ENCODE data around the gene KIAA0040. TPM values are rescaled to one million over a fixed set of nuclear protein-coding genes. Genes with fewer than 3 reads are reported as not detected.

The KIAA0040 gene
- total RNA-seq, 1 experiment from 2014 or later, result 24.9 TPM

- ChIA-PET CTCF (interaction anchor here (1.5 kb wide), 1 partner anchor 13 kb away, joined by 3 read pairs; no protein-coding TSS in a partner anchor), POLR2A (no interaction called here)
- no peak overlapping the region for H3K27ac Mint-ChIP-seq (ENCODE audit: unreplicated experiment)
- peaks cover 2% of the 10 kb centered on the region for H3K36me3 ChIP-seq (ENCODE audit: control insufficient read depth, insufficient read depth, low read length)
- no peaks in the 10 kb centered on the region for H3K27me3 ChIP-seq (replicated peaks; ENCODE audit: control insufficient read depth, insufficient read depth, low read length)
- H3K9me3 Mint-ChIP-seq (ENCODE audit: unreplicated experiment), result no peaks in the 10 kb centered on the region
- no peak overlapping the region for H3K4me3 ChIP-seq (ENCODE audit: low read depth, low read length)
- intact Hi-C loops (cut with micrococcal nuclease; ENCODE audit: unreplicated experiment), result no loop called here
- no peak for DNase-seq
- peaks cover 4% of the 10 kb centered on the region for H3K4me1 Mint-ChIP-seq (ENCODE audit: low read depth, unreplicated experiment)
- peaks cover 11% of the 10 kb centered on the region for H3K36me3 Mint-ChIP-seq (ENCODE audit: insufficient read depth, unreplicated experiment)
- H3K9me3 ChIP-seq, result no peaks in the 10 kb centered on the region
- no peaks in the 10 kb centered on the region for H3K27me3 Mint-ChIP-seq (ENCODE audit: insufficient read depth, unreplicated experiment)
- no peak overlapping the region for H3K4me3 Mint-ChIP-seq (ENCODE audit: unreplicated experiment)
- no peak for TF ChIP-seq CTCF (IDR thresholded peaks at IDR 0.05; ENCODE audit: insufficient read depth in 1 of 2, low read depth in 1 of 2, low read length in 1 of 2, severe bottlenecking in 1 of 2, unreplicated experiment in 1 of 2)
- H3K4me1 ChIP-seq, result no peaks in the 10 kb centered on the region
- BruUV-seq (replicated peaks), result no TSS peak
Observed at GRCh38 chr1:175164751-175165150, 27.8 kb downstream of the KIAA0040 start.

GRCh38 chr1:175163702-175164101, 28.9 kb downstream of the KIAA0040 start:
- Mint-ChIP-seq H3K27me3 (ENCODE audit: insufficient read depth, unreplicated experiment) (no peaks in the 10 kb centered on the region), H3K4me1 (ENCODE audit: low read depth, unreplicated experiment) (peaks cover 4% of the 10 kb centered on the region), H3K9me3 (ENCODE audit: unreplicated experiment) (no peaks in the 10 kb centered on the region), H3K27ac (ENCODE audit: unreplicated experiment) (no peak overlapping the region), H3K4me3 (ENCODE audit: unreplicated experiment) (no peak overlapping the region), H3K36me3 (ENCODE audit: insufficient read depth, unreplicated experiment) (peaks cover 9% of the 10 kb centered on the region)
- no peaks in the 10 kb centered on the region for H3K27me3 ChIP-seq (replicated peaks; ENCODE audit: control insufficient read depth, insufficient read depth, low read length)
- peaks cover 2% of the 10 kb centered on the region for H3K36me3 ChIP-seq (ENCODE audit: control insufficient read depth, insufficient read depth, low read length)
- no TSS peak for BruUV-seq (replicated peaks)
- no peaks in the 10 kb centered on the region for H3K4me1 ChIP-seq
- ChIA-PET CTCF (interaction anchor here (0.6 kb wide), 1 partner anchor 161 kb away, joined by 3 read pairs; no protein-coding TSS in a partner anchor), POLR2A (no interaction called here)
- H3K4me3 ChIP-seq (ENCODE audit: low read depth, low read length), result no peak overlapping the region
- intact Hi-C loops (cut with micrococcal nuclease; ENCODE audit: unreplicated experiment), result no loop called here
- no peak for DNase-seq
- H3K9me3 ChIP-seq, result no peaks in the 10 kb centered on the region
- no peak for TF ChIP-seq CTCF (IDR thresholded peaks at IDR 0.05; ENCODE audit: insufficient read depth in 1 of 2, low read depth in 1 of 2, low read length in 1 of 2, severe bottlenecking in 1 of 2, unreplicated experiment in 1 of 2)

- POLR2A ChIA-PET, result no interaction called here
- Mint-ChIP-seq H3K27ac (ENCODE audit: unreplicated experiment) (no peak overlapping the region), H3K36me3 (ENCODE audit: insufficient read depth, unreplicated experiment) (peaks cover 6% of the 10 kb centered on the region), H3K4me1 (ENCODE audit: low read depth, unreplicated experiment) (peaks cover 4% of the 10 kb centered on the region), H3K4me3 (ENCODE audit: unreplicated experiment) (no peak overlapping the region), H3K27me3 (ENCODE audit: insufficient read depth, unreplicated experiment) (no peaks in the 10 kb centered on the region), H3K9me3 (ENCODE audit: unreplicated experiment) (no peaks in the 10 kb centered on the region)
- no peak for TF ChIP-seq CTCF (IDR thresholded peaks at IDR 0.05; ENCODE audit: insufficient read depth in 1 of 2, low read depth in 1 of 2, low read length in 1 of 2, severe bottlenecking in 1 of 2, unreplicated experiment in 1 of 2)
- Histone ChIP-seq H3K27me3 (replicated peaks; ENCODE audit: control insufficient read depth, insufficient read depth, low read length) (no peaks in the 10 kb centered on the region), H3K4me1 (no peaks in the 10 kb centered on the region), H3K36me3 (ENCODE audit: control insufficient read depth, insufficient read depth, low read length) (peaks cover 2% of the 10 kb centered on the region), H3K9me3 (no peaks in the 10 kb centered on the region), H3K4me3 (ENCODE audit: low read depth, low read length) (no peak overlapping the region)
- no TSS peak for BruUV-seq (replicated peaks)
- DNase-seq, result no peak
- intact Hi-C loops (cut with micrococcal nuclease; ENCODE audit: unreplicated experiment), result no loop called here
- CTCF ChIA-PET, result no interaction called here
Observed at GRCh38 chr1:175162955-175163354, 29.6 kb downstream of the KIAA0040 start.

Data from Caco-2 (cell line).